Coronary artery (tissue), 2 donors: ENCODE measurements around the gene SKP2.

Experiments used
- DNase-seq: peaks from one replicate; pipeline ENCODE4 v3.0.0-alpha.2; 2017; ENCODE audit warnings: low spot score
- H3K27ac ChIP-seq, 2 donors: fragments of 200-600 bp; sonication (generic); one replicate each; pipeline ENCODE4 v1.5.1; 2016 to 2019
- H3K4me3 ChIP-seq: fragments of 200-600 bp; sonication (generic); 2 replicates; pipeline ENCODE4 v1.5.1; 2016; ENCODE audit warnings: mild to moderate bottlenecking, moderate library complexity
- TF ChIP-seq, protein P1 (sequence below): fragments of 200-600 bp; sonication (generic); IDR thresholded peaks from one replicate; pipeline ENCODE4 v1.5.1; 2019; ENCODE audit warnings: antibody characterized with exemption

The SKP2 gene

DNA sequence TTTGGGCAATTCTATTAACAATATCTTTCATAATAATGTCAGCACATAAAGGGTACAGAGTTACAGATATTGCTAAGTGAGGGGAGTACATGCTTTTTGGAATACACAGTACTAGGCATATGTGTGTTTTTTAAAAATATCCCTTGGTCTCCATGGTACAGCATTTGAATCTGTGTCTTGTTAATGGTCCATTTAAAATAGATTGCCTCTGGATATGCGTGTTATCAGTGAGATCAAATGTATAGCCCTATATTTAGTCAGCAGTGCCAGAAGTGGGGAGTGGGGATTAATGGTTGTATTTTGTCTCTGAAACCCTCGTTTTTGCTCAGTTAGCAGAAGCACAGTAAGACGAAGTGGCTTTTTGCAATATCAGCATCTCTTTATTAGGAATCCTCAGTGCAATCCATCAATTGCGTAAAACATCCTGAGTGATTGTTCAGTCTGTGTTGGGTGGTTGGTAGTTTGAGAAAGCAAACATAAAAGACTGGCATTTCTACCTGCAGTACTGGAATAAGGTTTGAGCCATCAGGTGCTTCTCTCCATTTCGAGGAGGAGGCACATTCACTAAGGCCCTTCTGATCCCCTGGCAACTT, 19.0 kb downstream of the SKP2 start:
- no peak for DNase-seq
- TF ChIP-seq, protein P1, sequence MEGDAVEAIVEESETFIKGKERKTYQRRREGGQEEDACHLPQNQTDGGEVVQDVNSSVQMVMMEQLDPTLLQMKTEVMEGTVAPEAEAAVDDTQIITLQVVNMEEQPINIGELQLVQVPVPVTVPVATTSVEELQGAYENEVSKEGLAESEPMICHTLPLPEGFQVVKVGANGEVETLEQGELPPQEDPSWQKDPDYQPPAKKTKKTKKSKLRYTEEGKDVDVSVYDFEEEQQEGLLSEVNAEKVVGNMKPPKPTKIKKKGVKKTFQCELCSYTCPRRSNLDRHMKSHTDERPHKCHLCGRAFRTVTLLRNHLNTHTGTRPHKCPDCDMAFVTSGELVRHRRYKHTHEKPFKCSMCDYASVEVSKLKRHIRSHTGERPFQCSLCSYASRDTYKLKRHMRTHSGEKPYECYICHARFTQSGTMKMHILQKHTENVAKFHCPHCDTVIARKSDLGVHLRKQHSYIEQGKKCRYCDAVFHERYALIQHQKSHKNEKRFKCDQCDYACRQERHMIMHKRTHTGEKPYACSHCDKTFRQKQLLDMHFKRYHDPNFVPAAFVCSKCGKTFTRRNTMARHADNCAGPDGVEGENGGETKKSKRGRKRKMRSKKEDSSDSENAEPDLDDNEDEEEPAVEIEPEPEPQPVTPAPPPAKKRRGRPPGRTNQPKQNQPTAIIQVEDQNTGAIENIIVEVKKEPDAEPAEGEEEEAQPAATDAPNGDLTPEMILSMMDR, result no peak
- Histone ChIP-seq H3K4me3 (no peak overlapping the region), H3K27ac (no peak overlapping the region)

- TF ChIP-seq, protein P1, result no peak
- no peak overlapping the region for H3K27ac ChIP-seq
Observed at GRCh38 chr5:36172599-36172998, 20.7 kb downstream of the SKP2 start.

GRCh38 chr5:36173426-36173825, 21.5 kb downstream of the SKP2 start:
- Histone ChIP-seq H3K4me3 (no peak overlapping the region), H3K27ac (no peak overlapping the region)
- DNase-seq, result no peak
- TF ChIP-seq, protein P1, result no peak

More at GRCh38 chr5:36172599-36172998, 20.7 kb downstream of the SKP2 start:
- H3K4me3 ChIP-seq, result no peak overlapping the region
- no peak for DNase-seq

GRCh38 chr5:36174119-36174518, 22.2 kb downstream of the SKP2 start:
- no peak overlapping the region for H3K27ac ChIP-seq
- DNase-seq, result no peak
- H3K4me3 ChIP-seq, result no peak overlapping the region
- TF ChIP-seq, protein P1, result no peak

DNA sequence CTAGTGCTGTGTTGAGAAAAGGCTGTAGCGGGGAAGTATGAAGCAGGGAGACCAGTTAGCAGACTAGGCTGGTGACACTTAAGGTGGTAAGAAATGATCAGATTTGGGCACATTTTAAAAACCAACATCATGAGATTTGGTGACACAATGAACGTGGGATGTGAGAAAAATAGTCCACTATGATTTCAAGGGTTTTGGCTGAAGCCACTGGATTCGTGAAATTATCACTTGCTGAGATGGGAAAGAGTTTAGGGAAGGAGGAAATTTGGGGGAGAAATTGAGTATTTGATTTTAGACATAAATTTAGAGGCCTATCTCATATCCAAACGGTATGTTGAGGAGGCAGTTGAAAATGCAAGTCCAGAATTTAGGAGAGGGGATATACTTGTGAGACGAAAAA, 23.1 kb downstream of the SKP2 start:
- H3K4me3 ChIP-seq, result no peak overlapping the region
- TF ChIP-seq, protein P1, result no peak

GRCh38 chr5:36177154-36177553, 25.2 kb downstream of the SKP2 start:
- TF ChIP-seq, protein P1, result no peak
- no peak for DNase-seq
- Histone ChIP-seq H3K4me3 (no peak overlapping the region), H3K27ac (no peak overlapping the region)

More for the DNA sequence above, 23.1 kb downstream of the SKP2 start:
- H3K27ac ChIP-seq, result no peak overlapping the region
- no peak for DNase-seq

DNA sequence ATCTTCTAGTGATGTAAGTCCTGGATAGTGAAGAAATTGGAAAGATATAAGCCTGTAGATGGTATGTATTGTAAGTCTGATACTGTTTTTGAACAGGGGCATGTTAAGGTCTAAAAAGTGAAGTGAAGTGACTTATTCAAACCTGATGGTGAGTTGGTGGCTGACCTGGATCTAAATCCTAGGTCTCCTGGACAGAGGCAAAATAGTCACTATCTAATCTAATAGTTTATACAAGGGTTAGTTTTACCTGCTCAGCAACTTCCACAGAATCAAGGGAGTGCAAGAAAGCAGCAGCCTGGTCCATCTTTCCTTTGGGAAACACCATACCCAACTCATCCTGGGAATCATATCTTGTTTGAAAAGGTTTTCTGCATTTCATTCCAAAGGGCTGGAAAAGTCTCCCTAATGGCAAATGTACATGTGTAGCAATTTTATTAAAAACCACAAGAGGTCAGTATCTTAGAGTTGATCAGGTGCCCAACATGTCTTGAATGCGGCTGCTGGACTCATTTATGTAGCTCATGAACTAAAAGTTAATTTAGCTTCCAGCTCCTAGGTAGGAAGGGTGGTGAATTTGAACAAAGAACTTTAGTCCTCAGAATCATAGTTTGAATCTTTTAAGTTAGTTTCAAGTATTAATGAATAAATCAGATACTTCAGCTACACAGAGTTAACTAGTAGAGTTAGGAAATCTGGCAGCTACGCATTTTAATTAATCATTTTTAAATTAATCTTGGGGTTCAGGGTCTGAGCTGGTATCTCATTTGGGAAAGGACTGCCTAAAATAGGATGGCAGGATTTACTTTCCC, 26.0 kb downstream of the SKP2 start:
- Histone ChIP-seq H3K27ac (no peak overlapping the region), H3K4me3 (no peak overlapping the region)
- TF ChIP-seq, protein P1, result peak; percentile 57
- DNase-seq, result no peak
